HEK293 (cell line): Measurements from ENCODE around the gene TCERG1L.

Experiments used
- CTCF ChIA-PET: fragments of 350-600 bp; formaldehyde crosslinking; extraction: SDS; loops from one replicate; lab custom pipeline; 2021; ENCODE audit warnings: antibody characterized with exemption; lab: Yijun Ruan, JAX
- POLR2A ChIA-PET: fragments of 300-600 bp; formaldehyde crosslinking; extraction: SDS; loops from one replicate; lab custom pipeline; 2020; ENCODE audit warnings: antibody characterized with exemption, inconsistent platforms; lab: Yijun Ruan, JAX
- H3K27ac ChIP-seq: fragments of 200-500 bp; sonication (Bioruptor generic); 2 replicates; pipeline ENCODE4 v1.5.1; 2014; ENCODE audit warnings: low read depth, low read length, control low read depth, inconsistent platforms; ENCODE audit errors: extremely low read depth
- H3K36me3 ChIP-seq, 2 experiments: fragments of 200-500 bp in 1 of 2; sonication (Bioruptor generic) in 1 of 2; 1 replicate in 1 of 2; 2 replicates in 1 of 2; pipeline ENCODE4 v1.5.1; 2014 to 2017; ENCODE audit warnings: inconsistent platforms in 2 of 2, low read length in 2 of 2; ENCODE audit not compliant: control insufficient read depth in 2 of 2, insufficient read depth in 1 of 2
- H3K4me1 ChIP-seq: fragments of 200-500 bp; sonication (Bioruptor generic); 2 replicates; pipeline ENCODE4 v1.5.1; 2014; ENCODE audit warnings: mild to moderate bottlenecking, low read length, inconsistent platforms; ENCODE audit not compliant: control insufficient read depth, insufficient read depth
- H3K4me3 ChIP-seq: 2 replicates; pipeline ENCODE4 v1.5.1; 2011; ENCODE audit warnings: low read depth, mild to moderate bottlenecking, control low read depth, low read length, moderate library complexity
- H3K9me3 ChIP-seq: fragments of 200-500 bp; sonication (Bioruptor generic); 2 replicates; pipeline ENCODE4 v1.5.1; 2014; ENCODE audit warnings: low read depth, low read length, inconsistent platforms; ENCODE audit not compliant: control insufficient read depth, insufficient read depth
- ELK4 ChIP-seq: IDR thresholded peaks from 2 replicates; pipeline ENCODE4 v1.6.1; 2011; ENCODE audit warnings: mild to moderate bottlenecking, low read depth, low read length, borderline replicate concordance
- HIC1 ChIP-seq: fragments of 450-650 bp; formaldehyde crosslinking; IDR thresholded peaks from 2 replicates; pipeline ENCODE4 v1.5.1; 2016; ENCODE audit warnings: missing biosample characterization, missing genetic modification characterization
- KLF17 ChIP-seq: fragments of 450-650 bp; formaldehyde crosslinking; IDR thresholded peaks from 2 replicates; pipeline ENCODE4 v1.5.1; 2016; ENCODE audit warnings: missing biosample characterization, missing genetic modification characterization
- PRDM4 ChIP-seq: fragments of 450-650 bp; formaldehyde crosslinking; IDR thresholded peaks from 2 replicates; pipeline ENCODE4 v1.5.1; 2017; ENCODE audit warnings: missing biosample characterization, missing genetic modification characterization
- RBAK ChIP-seq: fragments of 450-650 bp; formaldehyde crosslinking; IDR thresholded peaks from 2 replicates; pipeline ENCODE4 v1.5.1; 2016; ENCODE audit warnings: missing biosample characterization, missing genetic modification characterization
- REST ChIP-seq: fragments of 450-650 bp; formaldehyde crosslinking; IDR thresholded peaks from 2 replicates; pipeline ENCODE4 v1.5.1; 2016; ENCODE audit warnings: missing biosample characterization, missing genetic modification characterization
- ZBTB48 ChIP-seq: fragments of 450-650 bp; formaldehyde crosslinking; IDR thresholded peaks from 2 replicates; pipeline ENCODE4 v1.5.1; 2016; ENCODE audit warnings: missing biosample characterization, missing genetic modification characterization
- ZEB2 ChIP-seq: fragments of 450-650 bp; formaldehyde crosslinking; IDR thresholded peaks from 2 replicates; pipeline ENCODE4 v1.5.1; 2016; ENCODE audit warnings: missing biosample characterization, missing genetic modification characterization
- ZFP41 ChIP-seq: fragments of 450-650 bp; formaldehyde crosslinking; IDR thresholded peaks from 2 replicates; pipeline ENCODE4 v1.5.1; 2016; ENCODE audit warnings: missing biosample characterization, missing genetic modification characterization, borderline replicate concordance
- ZNF157 ChIP-seq: fragments of 450-650 bp; formaldehyde crosslinking; IDR thresholded peaks from 2 replicates; pipeline ENCODE4 v1.5.1; 2016; ENCODE audit warnings: missing biosample characterization, missing genetic modification characterization
- ZNF16 ChIP-seq: fragments of 450-650 bp; formaldehyde crosslinking; IDR thresholded peaks from 2 replicates; pipeline ENCODE4 v1.5.1; 2016; ENCODE audit warnings: low read depth, missing biosample characterization, missing genetic modification characterization
- ZNF184 ChIP-seq: fragments of 450-650 bp; IDR thresholded peaks from 2 replicates; pipeline ENCODE4 v1.5.1; 2018; ENCODE audit warnings: missing biosample characterization, mild to moderate bottlenecking, missing genetic modification characterization
- ZNF23 ChIP-seq: fragments of 450-650 bp; formaldehyde crosslinking; IDR thresholded peaks from 2 replicates; pipeline ENCODE4 v1.5.1; 2016; ENCODE audit warnings: missing biosample characterization, missing genetic modification characterization, borderline replicate concordance
- ZNF248 ChIP-seq: fragments of 450-650 bp; formaldehyde crosslinking; IDR thresholded peaks from 2 replicates; pipeline ENCODE4 v1.5.1; 2017; ENCODE audit warnings: missing biosample characterization, missing genetic modification characterization
- ZNF354C ChIP-seq: fragments of 450-650 bp; formaldehyde crosslinking; IDR thresholded peaks from 2 replicates; pipeline ENCODE4 v1.5.1; 2016; ENCODE audit warnings: missing biosample characterization, missing genetic modification characterization, low read depth, borderline replicate concordance
- ZNF426 ChIP-seq: fragments of 450-650 bp; formaldehyde crosslinking; IDR thresholded peaks from 2 replicates; pipeline ENCODE4 v1.5.1; 2017; ENCODE audit warnings: missing biosample characterization, missing genetic modification characterization, mild to moderate bottlenecking, inconsistent platforms, moderate library complexity
- ZNF488 ChIP-seq: fragments of 450-650 bp; formaldehyde crosslinking; IDR thresholded peaks from 2 replicates; pipeline ENCODE4 v1.5.1; 2016; ENCODE audit warnings: missing biosample characterization, missing genetic modification characterization
- ZNF610 ChIP-seq: fragments of 450-650 bp; formaldehyde crosslinking; IDR thresholded peaks from 2 replicates; pipeline ENCODE4 v1.5.1; 2016; ENCODE audit warnings: missing biosample characterization, missing genetic modification characterization, borderline replicate concordance
- ZNF621 ChIP-seq: fragments of 450-650 bp; formaldehyde crosslinking; IDR thresholded peaks from 2 replicates; pipeline ENCODE4 v1.5.1; 2017; ENCODE audit warnings: missing biosample characterization, missing genetic modification characterization
- ZNF654 ChIP-seq: fragments of 450-650 bp; formaldehyde crosslinking; IDR thresholded peaks from 2 replicates; pipeline ENCODE4 v1.5.1; 2016; ENCODE audit warnings: low read depth, missing biosample characterization, missing genetic modification characterization
- ZNF768 ChIP-seq: fragments of 450-650 bp; formaldehyde crosslinking; IDR thresholded peaks from 2 replicates; pipeline ENCODE4 v1.5.1; 2018; ENCODE audit warnings: missing biosample characterization, mild to moderate bottlenecking, missing genetic modification characterization
- ZNF837 ChIP-seq: fragments of 450-650 bp; formaldehyde crosslinking; IDR thresholded peaks from 2 replicates; pipeline ENCODE4 v1.5.1; 2016; ENCODE audit warnings: missing biosample characterization, missing genetic modification characterization
- ZXDB ChIP-seq: fragments of 450-650 bp; formaldehyde crosslinking; IDR thresholded peaks from 2 replicates; pipeline ENCODE4 v1.5.1; 2016; ENCODE audit warnings: missing biosample characterization, missing genetic modification characterization

The TCERG1L gene

GRCh38 chr10:131174211-131174565, 137.3 kb downstream of the TCERG1L start:
- H3K4me1 ChIP-seq, result no peaks in the 10 kb centered on the region
- no peaks in the 10 kb centered on the region for H3K9me3 ChIP-seq
- H3K4me3 ChIP-seq, result no peak overlapping the region
- ChIA-PET CTCF (no interaction called here), POLR2A (no interaction called here)
- H3K27ac ChIP-seq, result no peak overlapping the region
- H3K36me3 ChIP-seq, result no peaks in the 10 kb centered on the region
- TF ChIP-seq ZXDB (no peak), ZBTB48 (tag by site-specific recombination) (no peak), ZNF654 (no peak), ZNF23 (tag by site-specific recombination) (no peak), ZNF248 (tag by site-specific recombination) (no peak), ELK4 (no peak), ZNF837 (tag by site-specific recombination) (no peak), ZNF426 (tag by site-specific recombination) (no peak), RBAK (tag by site-specific recombination) (no peak), HIC1 (no peak), ZNF354C (tag by site-specific recombination) (no peak), PRDM4 (tag by site-specific recombination) (no peak), ZNF610 (no peak), ZNF184 (tag by site-specific recombination) (no peak), ZEB2 (tag by site-specific recombination) (no peak), ZNF16 (tag by site-specific recombination) (no peak)

- H3K9me3 ChIP-seq, result no peaks in the 10 kb centered on the region
- ChIA-PET POLR2A (no interaction called here), CTCF (interaction anchor here (0.5 kb wide), 1 partner anchor 374 kb away, joined by 3 read pairs; no protein-coding TSS in a partner anchor)
- no peaks in the 10 kb centered on the region for H3K36me3 ChIP-seq
- no peak overlapping the region for H3K27ac ChIP-seq
- no peaks in the 10 kb centered on the region for H3K4me1 ChIP-seq
- H3K4me3 ChIP-seq, result no peak overlapping the region
- no peak for TF ChIP-seq REST
- no peak for TF ChIP-seq KLF17 (tag by site-specific recombination)
- no peak for TF ChIP-seq ZNF157 (tag by site-specific recombination)
- TF ChIP-seq ZNF488 (tag by site-specific recombination), result no peak
- no peak for TF ChIP-seq ZNF768 (tag by site-specific recombination)
- no peak for TF ChIP-seq ZNF621 (tag by site-specific recombination)
- TF ChIP-seq ZFP41 (tag by site-specific recombination), result no peak
Observed at GRCh38 chr10:131173484-131174210, 137.9 kb downstream of the TCERG1L start.
